Measurements from ENCODE around the gene STARD3. TPM values are rescaled to one million over a fixed set of nuclear protein-coding genes. Genes with fewer than 3 reads are reported as not detected.

Gene STARD3
- total and polyA plus RNA-seq, 2 donors from 2014 or later: 32.1 to 47.6 TPM

GRCh38 chr17:39628655-39629493, 8.1 kb upstream of the STARD3 start:
- Histone ChIP-seq H3K4me1 (ENCODE audit: control insufficient read depth in 2 of 3, insufficient read depth in 2 of 3, low read depth in 1 of 3, low read length in 3 of 3) (peaks cover 0 to 3% (median 0%) of the 10 kb centered on the region in 3 donors), H3K9me3 (ENCODE audit: control insufficient read depth in 2 of 3, insufficient read depth in 1 of 3, low read length in 3 of 3) (no peaks in the 10 kb centered on the region), H3K27me3 (ENCODE audit: control insufficient read depth, insufficient read depth, low read length) (peaks cover 2% of the 10 kb centered on the region), H3K4me3 (ENCODE audit: low read length in 3 of 3) (no peak overlapping the region), H3K9ac (ENCODE audit: low read length in 3 of 3) (no peak overlapping the region), H3K36me3 (ENCODE audit: control insufficient read depth in 2 of 3, insufficient read depth in 3 of 3, low read length in 3 of 3) (no peaks in the 10 kb centered on the region), H3K27ac (ENCODE audit: low read depth in 2 of 2, low read length in 2 of 2) (no peak overlapping the region)
- TF ChIP-seq, protein P1, sequence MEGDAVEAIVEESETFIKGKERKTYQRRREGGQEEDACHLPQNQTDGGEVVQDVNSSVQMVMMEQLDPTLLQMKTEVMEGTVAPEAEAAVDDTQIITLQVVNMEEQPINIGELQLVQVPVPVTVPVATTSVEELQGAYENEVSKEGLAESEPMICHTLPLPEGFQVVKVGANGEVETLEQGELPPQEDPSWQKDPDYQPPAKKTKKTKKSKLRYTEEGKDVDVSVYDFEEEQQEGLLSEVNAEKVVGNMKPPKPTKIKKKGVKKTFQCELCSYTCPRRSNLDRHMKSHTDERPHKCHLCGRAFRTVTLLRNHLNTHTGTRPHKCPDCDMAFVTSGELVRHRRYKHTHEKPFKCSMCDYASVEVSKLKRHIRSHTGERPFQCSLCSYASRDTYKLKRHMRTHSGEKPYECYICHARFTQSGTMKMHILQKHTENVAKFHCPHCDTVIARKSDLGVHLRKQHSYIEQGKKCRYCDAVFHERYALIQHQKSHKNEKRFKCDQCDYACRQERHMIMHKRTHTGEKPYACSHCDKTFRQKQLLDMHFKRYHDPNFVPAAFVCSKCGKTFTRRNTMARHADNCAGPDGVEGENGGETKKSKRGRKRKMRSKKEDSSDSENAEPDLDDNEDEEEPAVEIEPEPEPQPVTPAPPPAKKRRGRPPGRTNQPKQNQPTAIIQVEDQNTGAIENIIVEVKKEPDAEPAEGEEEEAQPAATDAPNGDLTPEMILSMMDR (IDR thresholded peaks at IDR 0.05; ENCODE audit: borderline replicate concordance, extremely low read depth, insufficient read depth): no peak
- no peak for DNase-seq
- no peak for FAIRE-seq
- intact Hi-C loops (cut with DNase I): loop anchor here (10.0 kb wide), 1 partner anchor 84 kb away; no protein-coding TSS in a partner anchor

GRCh38 chr17:39629494-39629880, 7.5 kb upstream of the STARD3 start:
- FAIRE-seq: no peak

GRCh38 chr17:39629898-39630297, 7.0 kb upstream of the STARD3 start:
- intact Hi-C loops (cut with DNase I): loop anchor here (10.0 kb wide), 1 partner anchor 85 kb away; no protein-coding TSS in a partner anchor
- H3K9me3 ChIP-seq (ENCODE audit: control insufficient read depth in 2 of 3, insufficient read depth in 1 of 3, low read length in 3 of 3): no peaks in the 10 kb centered on the region
- TF ChIP-seq, protein P1 (IDR thresholded peaks at IDR 0.05; ENCODE audit: borderline replicate concordance, extremely low read depth, insufficient read depth): no peak
- no peak overlapping the region for H3K27ac ChIP-seq (ENCODE audit: low read depth in 2 of 2, low read length in 2 of 2)
- no peak overlapping the region for H3K4me3 ChIP-seq (ENCODE audit: low read length in 3 of 3)
- no peaks in the 10 kb centered on the region for H3K36me3 ChIP-seq (ENCODE audit: control insufficient read depth in 2 of 3, insufficient read depth in 3 of 3, low read length in 3 of 3)
- H3K4me1 ChIP-seq (ENCODE audit: control insufficient read depth in 2 of 3, insufficient read depth in 2 of 3, low read depth in 1 of 3, low read length in 3 of 3): peaks cover 0 to 6% (median 0%) of the 10 kb centered on the region in 3 donors
- H3K9ac ChIP-seq (ENCODE audit: low read length in 3 of 3): no peak overlapping the region
- FAIRE-seq (no peak), DNase-seq (no peak)
- H3K27me3 ChIP-seq (ENCODE audit: control insufficient read depth, insufficient read depth, low read length): peaks cover 2% of the 10 kb centered on the region

More at GRCh38 chr17:39629494-39629880, 7.5 kb upstream of the STARD3 start:
- no peaks in the 10 kb centered on the region for H3K9me3 ChIP-seq (ENCODE audit: control insufficient read depth in 2 of 3, insufficient read depth in 1 of 3, low read length in 3 of 3)
- H3K4me3 ChIP-seq (ENCODE audit: low read length in 3 of 3): no peak overlapping the region
- intact Hi-C loops (cut with DNase I): loop anchor here (10.0 kb wide), 1 partner anchor 85 kb away; no protein-coding TSS in a partner anchor
- no peak for DNase-seq
- peaks cover 0 to 3% (median 0%) of the 10 kb centered on the region in 3 donors for H3K4me1 ChIP-seq (ENCODE audit: control insufficient read depth in 2 of 3, insufficient read depth in 2 of 3, low read depth in 1 of 3, low read length in 3 of 3)
- H3K36me3 ChIP-seq (ENCODE audit: control insufficient read depth in 2 of 3, insufficient read depth in 3 of 3, low read length in 3 of 3): no peaks in the 10 kb centered on the region
- peaks cover 2% of the 10 kb centered on the region for H3K27me3 ChIP-seq (ENCODE audit: control insufficient read depth, insufficient read depth, low read length)
- TF ChIP-seq, protein P1 (IDR thresholded peaks at IDR 0.05; ENCODE audit: borderline replicate concordance, extremely low read depth, insufficient read depth): no peak
- no peak overlapping the region for H3K9ac ChIP-seq (ENCODE audit: low read length in 3 of 3)
- H3K27ac ChIP-seq (ENCODE audit: low read depth in 2 of 2, low read length in 2 of 2): no peak overlapping the region

Data from kidney (tissue), 14 donors.